ENCODE measurements around the gene CLCNKA.
"Not testable (repeated sequence)": the region's sequence is repeated elsewhere in the genome, so short reads cannot be mapped to it uniquely, and the experiment has no call there.

The CLCNKA gene

DNA sequence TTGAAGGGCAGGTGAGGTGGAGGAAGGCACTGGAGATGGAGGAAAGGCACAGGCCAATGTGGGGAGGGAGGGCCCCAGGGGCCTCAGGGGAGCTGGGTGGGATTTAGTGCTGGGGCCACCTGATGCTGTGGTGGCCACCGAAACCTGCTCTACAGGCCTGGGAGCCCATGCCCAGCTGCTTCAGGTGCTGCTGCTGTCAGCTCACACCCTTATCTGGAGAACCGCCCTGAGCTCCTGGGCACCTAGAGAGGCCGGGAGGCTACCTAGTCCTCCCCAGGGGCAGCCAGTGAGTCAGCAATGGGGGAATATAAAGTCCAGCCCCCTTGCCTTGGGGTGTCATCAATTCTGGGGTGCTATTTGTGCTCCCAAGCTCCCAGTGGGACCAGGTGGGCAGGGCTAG, 39.4 kb downstream of the CLCNKA start:
- DNase-seq (ENCODE audit: extremely low read depth, low read depth), result no peak

DNA sequence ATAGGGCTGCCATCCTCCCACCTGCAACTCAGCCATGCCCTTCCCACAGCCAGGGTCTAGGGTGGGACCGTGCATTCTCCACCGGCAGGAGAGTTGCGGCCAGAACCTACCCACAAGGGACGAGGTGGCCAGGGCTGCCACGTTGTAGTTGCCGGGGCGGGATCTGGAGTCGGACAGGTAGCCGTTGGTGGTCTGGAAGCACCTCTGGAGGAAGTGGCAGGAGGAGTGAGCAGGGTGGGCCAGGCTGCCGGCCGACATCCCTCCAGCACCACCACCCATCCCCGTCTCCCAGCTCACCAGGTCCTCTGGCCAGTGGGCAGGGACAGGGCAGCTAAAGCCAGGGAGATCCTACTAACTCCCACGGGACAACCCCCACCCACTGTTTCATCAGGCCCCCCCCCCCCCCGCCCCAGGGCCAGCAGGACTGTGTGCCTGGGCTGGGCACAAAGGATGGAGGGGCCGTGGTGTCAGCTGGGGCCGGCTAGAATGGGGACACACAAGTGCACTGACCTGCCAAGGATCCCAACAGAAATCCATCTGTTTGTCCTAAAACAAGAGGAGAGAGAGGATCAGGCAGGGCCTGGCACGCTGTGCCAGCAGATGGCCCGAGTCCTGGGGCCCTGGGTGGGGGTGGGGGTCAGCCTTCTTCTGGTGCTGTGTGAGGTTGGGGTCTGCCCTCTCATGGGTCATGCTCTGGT, 40.3 kb downstream of the CLCNKA start:
- not testable (repeated sequence) for DNase-seq (ENCODE audit: extremely low read depth, low read depth)

More for the DNA sequence above, 39.4 kb downstream of the CLCNKA start:
- TF ChIP-seq, protein P1, sequence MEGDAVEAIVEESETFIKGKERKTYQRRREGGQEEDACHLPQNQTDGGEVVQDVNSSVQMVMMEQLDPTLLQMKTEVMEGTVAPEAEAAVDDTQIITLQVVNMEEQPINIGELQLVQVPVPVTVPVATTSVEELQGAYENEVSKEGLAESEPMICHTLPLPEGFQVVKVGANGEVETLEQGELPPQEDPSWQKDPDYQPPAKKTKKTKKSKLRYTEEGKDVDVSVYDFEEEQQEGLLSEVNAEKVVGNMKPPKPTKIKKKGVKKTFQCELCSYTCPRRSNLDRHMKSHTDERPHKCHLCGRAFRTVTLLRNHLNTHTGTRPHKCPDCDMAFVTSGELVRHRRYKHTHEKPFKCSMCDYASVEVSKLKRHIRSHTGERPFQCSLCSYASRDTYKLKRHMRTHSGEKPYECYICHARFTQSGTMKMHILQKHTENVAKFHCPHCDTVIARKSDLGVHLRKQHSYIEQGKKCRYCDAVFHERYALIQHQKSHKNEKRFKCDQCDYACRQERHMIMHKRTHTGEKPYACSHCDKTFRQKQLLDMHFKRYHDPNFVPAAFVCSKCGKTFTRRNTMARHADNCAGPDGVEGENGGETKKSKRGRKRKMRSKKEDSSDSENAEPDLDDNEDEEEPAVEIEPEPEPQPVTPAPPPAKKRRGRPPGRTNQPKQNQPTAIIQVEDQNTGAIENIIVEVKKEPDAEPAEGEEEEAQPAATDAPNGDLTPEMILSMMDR (IDR thresholded peaks at IDR 0.05; ENCODE audit: low read depth, low read length), result no peak

GRCh38 chr1:16062687-16063075, 40.8 kb downstream of the CLCNKA start:
- DNase-seq (ENCODE audit: extremely low read depth, low read depth), result not testable (repeated sequence)

GRCh38 chr1:16063226-16063829, 41.5 kb downstream of the CLCNKA start:
- TF ChIP-seq, protein P1 (IDR thresholded peaks at IDR 0.05; ENCODE audit: low read depth, low read length), result no peak
- DNase-seq (ENCODE audit: extremely low read depth, low read depth), result no peak

DNA sequence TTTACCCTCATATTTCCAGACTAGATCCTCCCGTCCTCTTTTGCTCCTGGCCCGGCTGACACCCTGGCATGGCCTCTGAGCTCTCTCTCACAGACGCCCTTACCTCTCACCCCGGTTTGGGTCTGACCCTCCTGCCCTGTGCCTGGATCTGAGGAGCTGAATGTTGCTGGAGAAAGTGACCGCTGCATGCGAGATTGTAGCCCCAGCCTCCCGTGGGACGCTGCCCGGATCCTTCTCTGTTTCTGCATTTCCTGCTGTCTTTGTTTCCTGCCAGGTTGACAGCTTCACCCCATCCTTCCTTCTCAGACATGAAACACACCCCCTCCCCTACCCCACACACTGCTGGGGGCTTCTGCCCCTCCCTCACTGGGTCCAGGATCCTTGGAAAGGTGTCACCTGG, 42.1 kb downstream of the CLCNKA start:
- TF ChIP-seq, protein P1 (IDR thresholded peaks at IDR 0.05; ENCODE audit: low read depth, low read length), result no peak
- no peak for DNase-seq (ENCODE audit: extremely low read depth, low read depth)

DNA sequence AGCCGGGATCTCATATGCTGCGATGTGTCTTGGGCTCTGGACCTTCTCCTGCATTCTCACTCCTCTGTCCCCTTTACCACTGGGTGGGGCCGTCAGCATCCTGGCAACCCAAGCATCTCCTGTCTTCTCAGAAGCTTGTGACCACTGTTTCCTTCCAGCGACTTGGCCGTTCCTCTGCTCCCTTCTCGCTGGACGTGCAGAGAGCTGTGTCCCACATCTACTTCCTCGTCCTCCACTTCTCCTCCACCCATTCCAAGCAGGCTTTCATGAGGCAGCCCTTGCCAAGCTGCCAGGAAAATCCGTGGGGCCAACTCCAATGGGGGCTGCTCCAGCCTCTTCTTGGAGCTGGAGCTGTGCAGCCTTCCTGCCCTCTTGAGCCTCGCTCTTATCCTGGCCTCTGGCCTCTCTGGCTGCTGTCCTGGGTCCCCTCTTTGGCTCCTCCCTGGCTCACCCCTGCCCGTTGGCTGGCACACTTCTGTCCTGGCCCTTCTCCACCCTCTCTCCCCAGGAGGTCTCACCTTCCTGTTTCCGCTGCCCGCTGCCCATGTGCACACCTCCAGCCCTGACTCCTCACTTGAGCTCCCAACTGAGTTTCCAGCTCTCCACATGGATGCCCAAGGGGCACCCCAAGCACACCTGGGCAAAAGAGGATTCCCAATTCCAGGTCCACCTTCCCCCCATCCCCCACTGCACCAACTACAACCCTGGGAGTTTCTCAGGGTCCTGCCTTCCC, 42.9 kb downstream of the CLCNKA start:
- DNase-seq (ENCODE audit: extremely low read depth, low read depth), result no peak
- TF ChIP-seq, protein P1 (IDR thresholded peaks at IDR 0.05; ENCODE audit: low read depth, low read length), result no peak

DNA sequence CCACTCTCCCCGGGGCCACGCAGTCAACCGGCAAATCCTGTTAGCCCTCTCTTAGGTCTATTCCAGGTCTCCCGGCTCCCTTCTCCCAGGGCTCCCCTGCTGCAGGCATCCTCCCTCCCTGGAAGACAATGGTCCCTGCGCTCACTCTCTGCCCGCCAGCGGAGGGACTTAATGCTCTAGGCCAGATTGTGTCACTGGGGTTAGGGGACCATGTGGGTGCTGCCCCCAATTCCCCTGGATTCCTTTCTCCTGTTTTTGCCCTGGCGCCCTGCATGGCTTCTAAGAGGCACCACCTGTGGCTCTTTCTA, 43.4 kb downstream of the CLCNKA start:
- DNase-seq (ENCODE audit: extremely low read depth, low read depth), result no peak
- TF ChIP-seq, protein P1 (IDR thresholded peaks at IDR 0.05; ENCODE audit: low read depth, low read length), result no peak

DNA sequence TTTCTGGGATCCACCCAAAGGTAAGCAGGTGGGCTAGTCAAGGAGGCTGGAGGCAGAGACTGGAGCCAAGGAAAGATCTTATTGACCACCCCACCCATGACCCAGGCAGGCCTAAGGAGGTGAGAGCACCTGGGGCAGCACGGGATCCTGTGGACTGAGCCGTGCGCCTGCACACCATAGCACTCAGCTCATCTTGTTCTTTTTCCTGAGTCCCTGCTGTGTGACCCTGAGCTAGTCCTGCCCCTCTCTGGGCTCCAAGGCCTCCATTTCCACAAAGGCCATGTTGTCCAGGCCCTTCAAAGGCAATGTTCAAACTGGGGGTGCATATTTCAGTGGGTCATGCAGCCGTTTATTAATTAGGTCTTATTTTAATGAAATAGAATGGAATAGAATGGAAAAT, 44.4 kb downstream of the CLCNKA start:
- TF ChIP-seq, protein P1 (IDR thresholded peaks at IDR 0.05; ENCODE audit: low read depth, low read length), result no peak
- no peak for DNase-seq (ENCODE audit: extremely low read depth, low read depth)
